Activated T-cell treated with anti-CD3 and anti-CD28 coated beads for 4 hours (primary cell): Measurements from ENCODE around the gene ST8SIA2.
"Not testable (repeated sequence)": the region's sequence is repeated elsewhere in the genome, so short reads cannot be mapped to it uniquely, and the experiment has no call there.

Experiments used
- DNase-seq: peaks from one replicate; pipeline ENCODE4 v3.0.0-alpha.2; 2020

Gene ST8SIA2

DNA sequence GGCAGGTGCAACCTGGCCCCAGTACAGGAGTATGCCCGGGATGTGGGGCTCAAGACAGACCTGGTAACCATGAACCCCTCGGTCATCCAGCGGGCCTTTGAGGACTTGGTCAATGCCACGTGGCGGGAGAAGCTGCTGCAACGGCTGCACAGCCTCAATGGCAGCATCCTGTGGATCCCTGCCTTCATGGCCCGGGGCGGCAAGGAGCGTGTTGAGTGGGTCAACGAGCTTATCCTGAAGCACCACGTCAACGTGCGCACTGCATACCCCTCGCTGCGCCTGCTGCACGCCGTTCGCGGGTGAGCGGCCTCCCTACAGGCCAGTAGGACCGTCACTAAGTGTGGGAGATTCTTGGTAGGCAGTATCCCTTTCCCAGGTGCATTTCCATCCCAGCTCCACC, 51.0 kb downstream of the ST8SIA2 start:
- DNase-seq, result no peak

DNA sequence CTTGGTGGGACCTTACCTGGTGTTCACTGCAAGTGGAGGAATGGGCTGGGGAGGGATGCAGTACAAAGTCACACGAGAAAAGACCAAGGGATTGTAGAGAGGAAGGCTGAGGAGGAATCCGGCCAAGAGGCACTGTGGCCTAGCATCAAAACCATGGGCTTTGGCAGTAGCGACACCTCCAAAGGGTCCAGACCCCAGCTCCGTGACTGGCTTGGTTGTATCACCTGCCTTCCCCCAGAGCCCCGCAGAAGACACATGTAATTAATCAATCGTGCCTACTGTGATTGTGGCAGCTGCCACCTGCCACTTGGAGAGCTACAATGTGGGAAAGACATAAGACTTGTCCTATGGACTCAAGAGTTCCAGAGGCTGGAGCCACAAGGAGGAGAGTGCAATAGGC, 54.7 kb downstream of the ST8SIA2 start:
- DNase-seq, result no peak

DNA sequence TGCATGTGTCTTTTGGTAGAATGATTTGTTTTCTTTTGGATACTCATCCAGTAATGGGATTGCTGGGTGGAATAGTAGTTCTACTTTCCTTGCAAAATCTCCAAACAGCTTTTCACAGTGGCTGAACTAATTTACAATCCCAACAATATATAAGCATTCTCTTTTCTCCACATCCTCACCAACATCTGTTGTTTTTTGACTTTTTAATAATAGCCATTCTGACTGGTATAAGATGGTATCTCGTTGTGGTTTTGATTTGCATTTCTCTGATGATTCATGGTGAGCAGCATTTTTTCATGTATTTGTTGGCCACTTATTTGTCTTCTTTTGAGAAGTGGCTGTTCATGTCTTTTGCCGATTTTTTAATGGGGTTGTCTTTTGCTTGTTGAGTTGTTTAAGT, 55.8 kb downstream of the ST8SIA2 start:
- no peak for DNase-seq

DNA sequence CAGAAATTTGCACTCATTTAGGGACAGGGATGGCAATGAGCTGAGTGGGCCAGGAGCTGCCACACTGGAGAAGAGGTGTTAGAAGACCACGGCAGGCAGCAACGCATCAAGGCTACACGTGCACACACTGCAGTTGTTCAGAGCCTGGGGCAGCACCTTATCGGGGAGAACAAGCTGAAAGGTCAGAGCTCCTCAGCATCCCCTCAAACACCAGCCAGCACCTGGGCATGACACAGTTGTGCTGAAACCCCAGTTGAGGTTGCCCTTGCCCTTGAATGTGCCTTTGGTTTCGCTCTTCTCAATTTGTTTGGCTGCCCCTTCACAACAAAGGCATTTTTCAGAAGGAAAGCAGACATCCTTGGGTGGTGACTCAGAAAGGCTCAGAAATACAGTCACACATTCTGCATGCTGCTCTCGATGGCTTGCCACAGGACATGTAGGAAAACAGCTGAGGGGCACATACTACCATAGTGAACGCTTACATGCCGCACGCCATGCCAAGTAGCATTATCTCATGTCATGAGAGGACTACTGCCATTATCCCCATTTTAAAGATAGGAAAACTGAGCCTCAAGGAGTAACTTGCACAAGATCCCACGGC, 57.6 kb downstream of the ST8SIA2 start:
- no peak for DNase-seq

DNA sequence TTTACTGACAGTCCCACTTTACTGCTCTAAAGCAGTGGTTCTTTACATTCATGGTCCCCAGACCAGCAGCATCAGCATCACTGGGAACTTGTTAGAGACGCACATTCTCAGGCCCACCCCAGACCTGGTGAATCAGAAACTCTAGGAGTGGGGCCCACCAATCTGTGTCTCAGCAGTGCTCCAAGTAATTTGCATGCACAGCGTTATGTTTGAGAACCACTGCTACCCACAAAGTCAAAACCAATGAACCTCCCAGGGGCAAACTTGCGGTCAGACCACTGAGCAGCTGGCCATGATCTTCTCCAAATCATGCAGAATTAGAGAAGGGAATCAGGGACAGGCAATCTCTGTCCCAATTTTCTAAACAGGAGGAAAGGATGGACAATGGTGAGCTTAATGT, 58.5 kb downstream of the ST8SIA2 start:
- DNase-seq, result no peak

DNA sequence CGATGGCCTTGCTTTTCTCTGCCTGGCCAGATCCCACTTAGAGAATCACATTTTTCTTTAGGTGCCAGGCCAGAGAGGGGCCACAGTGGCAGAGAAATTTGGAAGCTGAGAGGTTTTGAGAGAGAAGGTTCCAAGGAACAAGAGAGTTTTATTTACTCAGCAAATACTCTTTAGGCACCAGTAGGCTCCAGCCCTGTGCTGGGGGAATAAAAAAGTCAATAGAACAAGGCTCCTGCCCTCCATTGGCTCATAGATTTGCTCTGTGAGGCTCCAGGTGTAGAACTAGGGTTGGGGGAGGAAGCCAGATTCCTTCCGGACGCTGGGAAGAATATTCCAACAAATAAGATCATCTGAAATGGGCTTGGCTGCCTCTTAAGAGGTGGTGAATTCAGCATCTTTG, 59.9 kb downstream of the ST8SIA2 start:
- no peak for DNase-seq

DNA sequence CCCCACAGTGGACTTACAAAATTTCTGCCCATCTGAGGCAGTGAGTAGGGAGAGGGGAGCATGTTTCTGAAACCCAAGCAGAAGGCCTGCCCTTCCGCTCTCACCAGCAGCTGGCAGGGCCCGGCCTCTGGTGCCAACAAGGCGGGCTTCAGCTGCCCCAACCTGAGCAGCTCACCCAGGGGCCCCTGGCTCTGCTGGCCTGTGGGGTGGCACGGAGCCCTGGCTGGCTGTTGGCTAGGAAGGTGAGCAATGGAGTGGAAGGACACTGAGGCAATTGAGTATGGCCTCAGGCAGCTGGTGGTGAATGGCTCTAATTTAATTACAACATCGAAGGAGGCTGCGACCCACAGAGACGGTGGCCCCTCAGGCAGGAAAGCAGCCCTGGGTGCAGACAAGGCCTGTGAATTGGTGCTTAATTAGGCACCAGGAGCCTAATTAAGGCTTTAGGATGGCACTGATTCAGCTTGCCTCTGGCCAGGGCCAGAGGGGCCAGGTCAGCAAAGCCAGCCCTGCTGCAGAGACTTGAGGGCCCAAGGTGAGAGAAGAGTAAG, 60.9 kb downstream of the ST8SIA2 start:
- no peak for DNase-seq

DNA sequence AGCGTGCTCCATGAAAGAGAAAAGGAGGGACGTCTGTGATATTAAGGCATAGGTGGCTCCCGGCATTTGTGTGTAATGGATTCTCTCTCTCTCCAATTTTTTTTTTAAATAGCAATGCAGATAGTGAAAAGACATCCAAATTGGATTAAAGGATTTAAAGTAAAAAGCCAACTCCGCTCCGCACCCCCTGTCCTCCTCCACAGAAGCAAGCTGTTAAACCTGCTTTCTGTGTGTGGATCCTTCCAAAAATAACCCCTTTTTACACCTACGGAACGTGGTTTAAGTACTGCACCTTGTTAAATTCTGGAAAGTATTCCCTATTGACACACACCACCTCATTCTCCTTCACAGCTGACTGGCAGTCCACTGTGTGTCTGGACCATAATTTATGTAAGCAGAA, 61.6 kb downstream of the ST8SIA2 start:
- no peak for DNase-seq

DNA sequence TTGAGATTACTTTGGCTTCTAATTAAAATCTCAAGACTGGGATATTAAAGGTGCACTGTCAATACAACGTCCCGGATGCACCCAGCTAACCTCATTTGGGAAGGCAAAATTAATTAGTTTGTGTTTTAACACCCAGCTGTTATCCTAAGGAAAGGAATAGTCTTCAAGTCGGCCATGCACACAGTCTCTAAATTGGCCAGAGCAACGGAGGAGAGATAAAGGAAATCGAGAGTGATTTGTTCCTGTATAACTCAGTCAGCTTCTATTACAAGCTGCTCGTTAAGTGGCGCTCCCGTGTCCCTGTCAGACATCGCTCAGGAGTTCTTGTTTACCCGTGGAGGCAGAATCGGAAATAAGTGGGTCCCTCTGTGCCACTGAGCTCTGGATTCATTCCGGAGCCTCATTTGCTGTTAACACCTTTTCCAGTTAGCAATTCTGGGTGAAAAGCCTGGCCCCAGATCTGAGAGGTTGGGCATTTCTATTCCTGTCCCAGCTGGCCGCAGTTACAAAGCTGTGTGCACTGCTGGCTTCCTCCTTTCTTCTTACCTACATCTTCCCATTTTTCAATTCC, 63.9 kb downstream of the ST8SIA2 start:
- DNase-seq, result no peak

DNA sequence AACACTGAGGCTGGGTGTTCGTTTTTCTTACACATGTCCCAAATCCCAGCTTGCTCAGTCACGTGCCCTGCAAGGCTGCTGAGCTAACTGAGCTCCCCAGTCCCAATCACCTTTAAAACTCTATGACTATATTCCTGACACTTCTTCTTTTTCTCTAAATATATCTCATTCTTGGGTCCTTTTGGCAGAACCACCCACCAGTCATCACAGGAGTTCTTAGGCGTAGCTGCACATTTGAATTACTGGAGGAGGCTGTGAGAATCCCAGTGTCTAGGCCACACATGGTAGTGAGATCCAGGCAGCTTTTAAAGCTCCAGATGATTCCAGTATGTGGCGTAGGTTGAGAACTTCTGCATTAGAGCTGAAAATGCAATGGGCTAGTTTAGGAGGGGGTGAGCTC, 66.3 kb downstream of the ST8SIA2 start:
- no peak for DNase-seq

DNA sequence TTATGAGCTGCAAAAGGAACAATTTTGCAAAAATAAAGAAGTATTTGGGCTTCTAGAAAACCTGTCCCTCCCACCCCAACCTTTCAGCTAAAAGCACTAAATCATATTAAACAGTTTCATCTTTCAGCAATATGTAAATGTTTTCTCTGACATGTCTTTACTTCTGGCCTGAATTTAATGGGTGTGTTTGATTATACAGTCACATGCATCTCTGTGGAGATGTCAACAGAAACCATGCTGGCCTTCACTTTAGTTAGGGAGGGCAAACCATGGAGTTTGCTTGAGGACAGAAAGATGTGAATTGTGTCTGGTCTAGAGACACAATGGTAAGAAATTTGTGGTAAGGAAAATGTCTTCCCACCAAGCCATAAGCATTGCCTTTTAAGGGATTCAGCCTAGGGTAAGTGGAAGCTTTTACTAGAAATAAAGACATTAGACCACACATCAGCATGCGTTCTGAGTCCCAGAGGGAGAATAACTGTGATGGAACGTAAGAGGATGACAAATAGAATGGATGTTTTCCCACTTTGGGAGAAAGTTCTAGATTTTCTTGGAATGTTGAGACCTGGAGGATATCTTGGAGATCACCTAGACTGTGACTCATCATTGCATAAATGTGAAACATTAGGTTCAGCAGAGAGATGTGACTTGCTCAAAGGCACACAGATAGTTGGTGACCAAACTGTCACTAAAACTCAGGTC, 68.9 kb downstream of the ST8SIA2 start:
- DNase-seq, result no peak

DNA sequence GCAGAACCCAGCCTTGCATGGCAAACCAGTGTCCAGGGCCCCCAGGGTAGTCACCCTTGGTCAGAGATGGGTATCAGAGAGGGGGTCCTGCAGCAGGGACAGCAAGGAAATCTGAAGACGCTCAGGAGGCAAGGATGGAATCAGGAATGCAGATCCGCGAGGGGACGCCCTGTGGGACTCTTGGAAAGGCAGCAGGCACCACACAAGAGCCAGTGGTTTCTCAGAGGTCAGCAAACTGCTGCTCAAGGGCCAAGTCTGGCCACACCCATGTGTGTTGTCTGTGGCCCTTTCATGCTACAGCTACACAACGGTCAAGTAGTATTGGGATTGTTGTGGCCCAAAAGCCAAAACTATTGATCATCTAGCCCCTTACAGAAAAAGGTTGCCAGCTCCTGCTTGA, 69.7 kb downstream of the ST8SIA2 start:
- DNase-seq, result no peak

DNA sequence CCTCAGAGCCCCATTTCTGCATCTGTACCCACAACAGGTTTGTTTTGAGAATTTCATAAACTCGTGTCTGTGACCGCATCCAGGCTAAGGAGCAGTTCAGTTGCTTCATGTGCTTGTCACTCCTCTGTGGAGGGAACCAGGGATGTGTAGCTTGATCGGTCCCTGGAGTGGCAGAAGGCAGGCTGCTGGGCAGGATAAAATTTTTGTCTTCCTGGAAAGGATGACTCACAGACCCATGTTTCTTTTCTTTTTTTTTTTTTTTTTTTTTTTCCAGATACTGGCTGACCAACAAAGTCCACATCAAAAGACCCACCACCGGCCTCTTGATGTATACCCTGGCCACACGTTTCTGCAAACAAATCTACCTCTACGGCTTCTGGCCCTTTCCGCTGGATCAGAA, 70.1 kb downstream of the ST8SIA2 start:
- DNase-seq, result no peak

DNA sequence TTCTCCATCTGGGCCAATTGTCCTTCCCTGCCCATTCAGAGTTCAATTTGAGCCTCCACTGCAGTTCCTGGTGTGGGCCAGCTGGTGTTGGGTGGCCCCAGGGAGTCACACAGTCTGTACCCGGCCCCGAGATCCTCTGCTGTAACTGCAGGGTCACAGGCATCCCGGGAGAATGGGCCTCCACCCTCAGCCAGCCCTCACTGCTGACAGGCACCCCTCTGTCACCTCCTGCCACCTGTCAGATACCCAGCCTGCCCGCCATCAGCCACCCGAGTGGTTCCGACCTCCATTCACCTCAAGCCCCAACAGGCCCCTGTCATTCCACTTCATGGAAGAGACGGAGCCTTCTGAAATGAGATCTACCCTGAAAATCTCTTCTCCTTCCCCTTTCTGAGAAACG, 73.2 kb downstream of the ST8SIA2 start:
- no peak for DNase-seq

DNA sequence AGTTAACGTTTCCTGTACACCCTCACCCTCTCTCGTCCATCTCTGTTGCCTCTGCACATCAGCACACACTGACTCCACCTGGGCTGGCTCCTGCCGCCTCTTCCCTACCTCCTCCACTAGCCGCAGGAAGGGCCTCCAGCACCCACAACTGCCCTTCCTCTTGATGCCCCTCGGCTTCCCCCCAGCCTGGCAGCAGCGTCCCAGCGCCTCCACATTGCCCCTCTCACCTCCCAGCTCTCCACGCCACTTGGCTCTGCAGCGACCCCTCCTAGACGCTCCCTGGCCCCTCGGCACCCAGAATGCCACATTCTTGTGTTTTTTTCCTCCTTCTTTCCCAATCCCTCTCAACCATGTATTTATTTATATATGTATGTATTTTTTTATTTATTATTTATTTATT, 73.6 kb downstream of the ST8SIA2 start:
- no peak for DNase-seq

DNA sequence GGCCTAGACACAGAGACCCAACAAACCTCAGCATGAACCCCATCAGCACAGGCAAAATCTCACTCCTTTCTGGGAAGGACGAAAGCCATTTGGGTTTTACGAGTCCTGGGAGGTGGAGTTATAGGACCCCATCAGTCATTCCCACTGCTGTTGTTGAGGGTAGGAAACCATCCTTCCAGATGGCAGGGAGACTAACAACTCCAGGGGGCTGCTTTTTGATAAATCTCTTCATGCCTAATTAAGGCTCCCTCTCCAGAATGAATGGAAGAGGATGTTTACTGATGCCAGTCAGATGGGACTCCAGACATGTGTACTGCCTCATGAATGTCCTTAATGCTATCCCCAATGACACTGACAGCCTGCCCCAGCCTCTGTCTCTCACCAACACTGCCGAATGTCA, 75.3 kb downstream of the ST8SIA2 start:
- DNase-seq, result no peak

DNA sequence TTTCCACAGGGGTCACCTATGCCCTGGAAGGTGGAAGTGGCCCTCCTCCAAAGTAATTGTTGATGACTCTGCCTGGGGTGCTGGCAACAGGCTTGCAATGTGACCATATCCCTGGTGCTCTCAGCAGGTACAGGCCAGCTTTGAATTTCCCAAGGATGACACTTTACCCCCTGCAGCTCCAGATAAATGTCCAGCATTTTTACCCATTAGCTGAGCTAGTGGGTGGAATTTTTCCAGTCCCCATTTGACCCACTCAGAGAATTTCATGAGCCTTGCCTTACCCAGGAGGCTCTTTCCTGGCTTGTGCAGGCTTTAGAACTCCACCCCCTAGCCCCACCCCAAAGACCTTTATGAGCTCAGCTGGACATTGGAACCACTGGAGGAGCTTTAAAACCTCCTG, 77.6 kb downstream of the ST8SIA2 start:
- DNase-seq, result no peak

DNA sequence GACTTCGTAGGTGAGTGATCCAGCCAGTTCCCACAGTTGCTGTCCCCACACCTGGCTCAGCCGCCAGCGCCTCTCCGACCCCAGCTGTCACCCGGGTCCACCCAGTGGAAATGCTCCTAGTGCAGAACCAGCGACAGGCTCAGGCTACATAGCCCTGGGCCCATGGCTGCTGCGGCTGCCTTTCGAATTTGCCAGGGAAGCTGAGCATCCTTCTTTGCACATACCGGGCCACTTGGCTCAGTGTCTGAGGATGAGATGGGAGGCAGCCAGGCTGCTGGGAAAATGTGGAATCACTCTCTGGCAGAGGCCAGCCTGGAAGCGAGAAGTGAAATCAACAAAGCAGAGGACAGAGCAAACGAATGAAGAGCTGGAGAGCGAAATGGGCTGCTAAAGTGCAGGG, 80.1 kb downstream of the ST8SIA2 start:
- no peak for DNase-seq

DNA sequence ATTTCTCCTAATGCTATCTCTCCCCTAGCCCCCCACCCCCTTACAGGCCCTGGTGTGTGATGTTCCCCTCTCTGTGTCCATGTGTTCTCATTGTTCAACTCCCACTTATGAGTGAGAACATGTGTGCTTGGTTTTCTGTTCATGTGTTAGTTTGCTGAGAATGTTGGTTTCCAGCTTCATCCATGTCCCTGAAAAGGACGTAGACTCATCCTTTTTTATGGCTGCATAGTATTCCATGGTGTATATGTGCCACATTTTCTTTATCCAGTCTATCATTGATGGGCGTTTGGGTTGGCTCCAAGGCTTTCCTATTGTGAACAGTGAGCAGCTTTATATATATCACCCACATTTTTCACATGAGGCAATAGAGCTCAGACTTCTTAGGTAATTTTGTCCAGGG, 86.0 kb downstream of the ST8SIA2 start:
- DNase-seq, result not testable (repeated sequence)

DNA sequence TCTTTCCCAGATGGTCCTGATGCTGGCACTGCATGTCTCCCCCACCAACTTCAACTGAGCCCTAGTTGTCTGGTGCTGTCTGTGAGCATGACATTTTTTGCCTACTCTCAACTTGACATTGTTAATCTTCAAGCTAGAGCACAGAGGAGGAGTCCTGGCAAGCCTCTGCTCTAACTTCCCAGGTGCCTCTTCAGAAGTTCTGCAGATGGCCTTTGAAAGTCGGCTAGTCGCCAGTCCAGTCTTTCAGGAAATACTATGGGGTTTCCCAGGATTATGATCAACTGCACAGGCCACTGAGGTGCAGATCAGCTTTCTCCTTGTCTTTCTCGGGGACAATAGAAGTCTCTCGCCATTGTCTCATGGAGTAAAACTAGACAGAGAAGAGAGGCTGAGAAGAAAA, 86.7 kb downstream of the ST8SIA2 start:
- no peak for DNase-seq

DNA sequence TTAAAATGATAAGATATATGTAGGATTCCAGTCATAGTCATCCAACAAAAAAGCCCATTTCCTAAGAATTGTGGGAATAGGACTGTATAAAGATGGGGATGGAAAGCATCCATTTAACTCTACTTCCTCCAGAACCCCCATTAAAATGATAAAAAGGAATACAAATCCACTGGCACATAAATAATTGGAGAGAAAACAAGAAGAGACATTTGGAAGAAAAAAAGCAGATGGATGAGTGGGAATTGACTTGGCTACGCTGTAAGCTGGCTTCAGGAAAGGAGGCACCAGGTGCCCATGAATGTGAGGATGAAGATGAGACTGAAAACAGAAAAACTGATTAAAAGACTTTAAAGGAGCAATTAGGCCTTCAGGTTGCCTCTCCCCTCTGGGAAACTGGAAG, 91.8 kb downstream of the ST8SIA2 start:
- DNase-seq, result no peak

DNA sequence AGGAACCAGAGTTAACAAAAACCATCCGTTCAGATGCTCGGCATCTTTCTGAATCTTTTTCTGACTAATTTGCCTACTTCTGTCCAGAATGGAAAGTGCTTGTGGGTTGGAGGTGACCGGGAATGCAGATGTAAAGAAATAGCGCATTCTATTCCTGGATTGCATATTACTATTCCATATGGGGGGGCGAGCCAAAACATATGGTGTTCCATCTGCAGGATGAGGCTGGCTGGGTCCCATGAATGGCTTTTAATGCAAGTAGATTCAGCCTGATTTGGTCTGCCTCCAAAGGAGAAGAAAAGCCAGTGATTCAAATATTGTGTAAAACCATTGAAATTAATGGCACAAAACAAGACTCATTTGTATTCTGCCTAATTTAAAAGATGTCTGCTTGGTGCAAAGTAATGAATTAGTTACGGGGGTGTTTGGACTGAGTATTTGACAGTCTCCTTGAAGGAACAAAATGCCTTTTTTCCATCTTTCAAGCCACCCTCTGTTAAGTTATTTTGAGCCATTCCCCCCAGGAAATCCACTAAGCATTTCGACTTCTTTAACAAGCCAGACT, 99.0 kb downstream of the ST8SIA2 start:
- no peak for DNase-seq

DNA sequence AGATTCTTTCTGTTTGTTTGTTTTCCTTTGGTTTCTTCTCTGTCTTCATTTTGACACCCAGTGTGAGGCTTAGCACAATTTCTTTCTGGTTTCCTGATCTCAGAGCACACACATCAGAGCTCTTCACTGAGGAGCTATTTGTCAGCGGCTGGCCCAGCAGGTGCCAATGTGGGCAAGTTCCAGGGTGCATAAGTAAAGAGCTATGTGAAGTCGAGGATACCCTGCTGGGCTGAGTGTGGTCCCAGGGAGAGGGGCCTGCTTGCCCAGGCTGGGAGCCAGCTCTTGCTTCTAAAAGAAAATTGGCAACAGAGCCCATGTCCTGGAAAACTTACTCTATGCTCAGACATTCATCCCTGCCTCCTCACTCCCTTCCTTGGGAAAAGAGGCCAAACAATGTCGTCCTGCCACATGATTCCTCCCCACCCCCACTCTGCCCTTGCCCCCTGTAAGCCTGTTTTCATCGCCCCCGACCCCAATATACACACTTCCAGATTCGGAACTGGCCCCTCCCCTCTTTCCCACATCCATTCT, 101.2 kb downstream of the ST8SIA2 start:
- DNase-seq, result no peak

DNA sequence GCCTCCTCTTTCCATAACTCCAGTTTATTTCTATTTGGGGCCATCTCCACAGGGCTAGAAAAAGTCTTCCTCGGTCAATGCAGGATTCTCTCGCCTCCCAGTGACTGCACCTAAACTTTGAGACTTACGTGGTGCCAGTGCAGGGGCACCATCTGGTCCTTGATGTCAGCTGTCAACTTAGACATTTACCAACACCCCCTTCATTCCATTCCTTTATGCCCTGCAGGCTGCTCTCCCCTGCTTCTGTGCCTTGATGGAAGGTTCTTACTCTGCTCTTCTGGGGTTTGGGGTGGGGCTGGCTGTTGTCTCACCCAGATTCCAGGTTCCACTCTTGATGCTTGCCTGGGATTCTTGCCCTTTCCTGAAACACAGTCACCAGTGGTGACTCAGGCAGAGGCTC, 101.8 kb downstream of the ST8SIA2 start:
- DNase-seq, result no peak
